ENCODE measurements around the gene SAC3D1. TPM values are rescaled to one million over a fixed set of nuclear protein-coding genes. Genes with fewer than 3 reads are reported as not detected.

The SAC3D1 gene
- total RNA-seq, result 13.1 to 18.2 TPM (median 14.3 TPM) in 3 replicates
- long read RNA-seq, transcript SAC3D1-201 (2 exons, 1,566 nt), result major isoform, 28 of 31 reads
- long read RNA-seq, partial matches to known transcripts, result 0 of 31 reads
- long read RNA-seq, other reads (novel, unspliced or antisense), result 0 of 31 reads

DNA sequence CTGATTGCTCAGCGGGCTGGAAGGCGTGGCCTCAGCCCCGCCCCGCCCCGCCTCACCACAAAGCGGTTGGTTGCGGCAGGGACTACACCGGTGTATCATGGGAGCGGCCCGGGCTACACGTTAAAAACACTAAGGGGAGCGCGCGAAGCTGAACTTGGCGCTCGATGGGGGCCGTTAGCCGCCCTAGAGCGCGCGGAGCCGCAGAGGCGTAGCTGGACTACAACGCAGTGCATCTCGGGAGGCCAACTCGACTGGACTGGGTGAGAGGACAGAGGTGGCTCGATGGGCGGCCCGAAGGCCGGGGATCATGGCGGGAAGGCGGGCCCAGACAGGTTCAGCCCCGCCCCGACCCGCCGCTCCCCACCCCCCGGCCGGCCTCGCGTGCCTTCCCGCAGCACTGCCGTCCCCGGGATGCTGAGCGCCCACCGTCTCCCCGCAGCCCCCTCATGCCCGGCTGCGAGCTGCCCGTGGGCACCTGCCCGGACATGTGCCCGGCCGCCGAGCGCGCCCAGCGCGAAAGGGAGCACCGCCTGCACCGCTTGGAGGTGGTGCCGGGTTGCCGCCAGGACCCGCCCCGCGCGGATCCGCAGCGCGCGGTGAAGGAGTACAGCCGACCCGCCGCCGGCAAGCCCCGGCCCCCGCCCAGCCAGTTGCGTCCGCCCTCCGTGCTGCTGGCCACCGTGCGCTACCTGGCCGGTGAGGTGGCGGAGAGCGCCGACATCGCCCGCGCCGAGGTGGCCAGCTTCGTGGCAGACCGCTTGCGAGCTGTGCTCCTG, at the start of gene SAC3D1:
Gene SAC3D1 (plus strand): TSS at position 364 of the 776 bp plus-strand sequence. CDS start 83 bp downstream, at position 447.
- peak; percentile 95 for DNase-seq (ENCODE audit: low spot score)

DNA sequence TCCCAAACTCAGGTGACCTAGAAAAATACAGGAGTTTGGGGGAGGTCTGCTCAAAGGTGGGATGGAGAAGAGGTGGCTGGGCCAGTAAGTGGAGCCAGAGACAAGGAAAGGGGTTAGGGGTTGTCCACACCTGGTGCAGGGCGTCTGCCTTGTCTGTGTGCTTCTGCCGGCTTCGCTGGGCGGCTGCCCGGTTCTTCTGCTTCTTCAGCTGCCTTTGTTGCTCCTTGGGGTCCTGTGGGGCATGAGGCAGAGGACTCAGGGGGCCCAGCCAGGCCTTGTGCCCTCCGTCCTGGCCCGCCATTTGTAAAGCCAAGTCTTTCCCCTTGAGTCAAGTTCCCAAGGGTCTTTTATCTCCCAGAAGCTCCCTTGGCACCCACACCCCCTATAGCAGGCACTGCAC, 46.7 kb upstream of the SAC3D1 start:
- DNase-seq (ENCODE audit: low spot score), result no peak
- Mint-ChIP-seq H3K4me3 (ENCODE audit: unreplicated experiment) (no peak overlapping the region), H3K4me1 (ENCODE audit: low read depth) (peaks cover 11% of the 10 kb centered on the region)

More for the DNA sequence above, at the start of gene SAC3D1:
- Mint-ChIP-seq H3K27ac (ENCODE audit: unreplicated experiment) (peak within 1 kb of the TSS; percentile 91), H3K36me3 (ENCODE audit: low read depth) (peaks cover 3% of the 10 kb centered on the region), H3K27me3 (ENCODE audit: low read depth) (no peaks in the 10 kb centered on the region), H3K4me3 (ENCODE audit: unreplicated experiment) (peak within 1 kb of the TSS; percentile 84), H3K4me1 (ENCODE audit: low read depth) (peaks cover 22% of the 10 kb centered on the region), H3K9me3 (ENCODE audit: low read depth) (no peaks in the 10 kb centered on the region)
- TF ChIP-seq, protein P1, sequence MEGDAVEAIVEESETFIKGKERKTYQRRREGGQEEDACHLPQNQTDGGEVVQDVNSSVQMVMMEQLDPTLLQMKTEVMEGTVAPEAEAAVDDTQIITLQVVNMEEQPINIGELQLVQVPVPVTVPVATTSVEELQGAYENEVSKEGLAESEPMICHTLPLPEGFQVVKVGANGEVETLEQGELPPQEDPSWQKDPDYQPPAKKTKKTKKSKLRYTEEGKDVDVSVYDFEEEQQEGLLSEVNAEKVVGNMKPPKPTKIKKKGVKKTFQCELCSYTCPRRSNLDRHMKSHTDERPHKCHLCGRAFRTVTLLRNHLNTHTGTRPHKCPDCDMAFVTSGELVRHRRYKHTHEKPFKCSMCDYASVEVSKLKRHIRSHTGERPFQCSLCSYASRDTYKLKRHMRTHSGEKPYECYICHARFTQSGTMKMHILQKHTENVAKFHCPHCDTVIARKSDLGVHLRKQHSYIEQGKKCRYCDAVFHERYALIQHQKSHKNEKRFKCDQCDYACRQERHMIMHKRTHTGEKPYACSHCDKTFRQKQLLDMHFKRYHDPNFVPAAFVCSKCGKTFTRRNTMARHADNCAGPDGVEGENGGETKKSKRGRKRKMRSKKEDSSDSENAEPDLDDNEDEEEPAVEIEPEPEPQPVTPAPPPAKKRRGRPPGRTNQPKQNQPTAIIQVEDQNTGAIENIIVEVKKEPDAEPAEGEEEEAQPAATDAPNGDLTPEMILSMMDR (IDR thresholded peaks at IDR 0.05), result peak; percentile 12

DNA sequence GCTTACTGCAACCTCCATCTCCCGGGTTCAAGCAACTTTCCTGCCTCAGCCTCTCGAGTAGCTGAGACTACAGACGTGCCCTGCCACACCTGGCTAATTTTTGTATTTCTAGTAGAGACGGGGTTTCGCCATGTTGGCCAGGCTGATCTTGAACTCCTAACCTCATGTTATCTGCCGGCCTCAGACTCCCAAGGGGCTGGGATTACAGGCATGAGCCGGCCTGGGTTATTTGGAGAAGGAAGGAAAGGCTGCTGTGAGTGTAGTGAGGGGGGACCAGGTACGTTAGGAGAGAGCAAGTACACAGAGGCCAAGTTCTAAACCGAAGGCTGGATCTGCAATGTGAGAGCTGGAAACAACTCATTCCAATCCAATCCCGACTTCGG, 44.7 kb upstream of the SAC3D1 start:
- H3K9me3 Mint-ChIP-seq (ENCODE audit: low read depth), result no peaks in the 10 kb centered on the region
- H3K27me3 Mint-ChIP-seq (ENCODE audit: low read depth), result no peaks in the 10 kb centered on the region
- no peaks in the 10 kb centered on the region for H3K36me3 Mint-ChIP-seq (ENCODE audit: low read depth)
- H3K4me1 Mint-ChIP-seq (ENCODE audit: low read depth), result peaks cover 5% of the 10 kb centered on the region
- no peak for DNase-seq (ENCODE audit: low spot score)
- TF ChIP-seq, protein P1 (IDR thresholded peaks at IDR 0.05), result no peak
- no peak overlapping the region for H3K4me3 Mint-ChIP-seq (ENCODE audit: unreplicated experiment)
- H3K27ac Mint-ChIP-seq (ENCODE audit: unreplicated experiment), result no peak overlapping the region

More for the DNA sequence above, 46.7 kb upstream of the SAC3D1 start:
- TF ChIP-seq, protein P1 (IDR thresholded peaks at IDR 0.05), result no peak
- Mint-ChIP-seq H3K27ac (ENCODE audit: unreplicated experiment) (no peak overlapping the region), H3K36me3 (ENCODE audit: low read depth) (no peaks in the 10 kb centered on the region), H3K9me3 (ENCODE audit: low read depth) (no peaks in the 10 kb centered on the region), H3K27me3 (ENCODE audit: low read depth) (no peaks in the 10 kb centered on the region)

- Mint-ChIP-seq H3K27ac (ENCODE audit: unreplicated experiment) (no peak within 1 kb of the TSS), H3K36me3 (ENCODE audit: low read depth) (no peaks in the 10 kb centered on the region), H3K4me1 (ENCODE audit: low read depth) (peaks cover 5% of the 10 kb centered on the region), H3K27me3 (ENCODE audit: low read depth) (no peaks in the 10 kb centered on the region), H3K9me3 (ENCODE audit: low read depth) (no peaks in the 10 kb centered on the region), H3K4me3 (ENCODE audit: unreplicated experiment) (no peak within 1 kb of the TSS)
- TF ChIP-seq, protein P1 (IDR thresholded peaks at IDR 0.05), result peak; percentile 49
- no peak for DNase-seq (ENCODE audit: low spot score)
These were observed 44.2 kb upstream of the SAC3D1 start, which contains the start of gene BATF2 for GRCh38 chr11:64996710-64997380. Gene BATF2, minus strand, starts transcription at chr11:64996971. Its CDS starts 57 bp downstream, at chr11:64996914.

DNA sequence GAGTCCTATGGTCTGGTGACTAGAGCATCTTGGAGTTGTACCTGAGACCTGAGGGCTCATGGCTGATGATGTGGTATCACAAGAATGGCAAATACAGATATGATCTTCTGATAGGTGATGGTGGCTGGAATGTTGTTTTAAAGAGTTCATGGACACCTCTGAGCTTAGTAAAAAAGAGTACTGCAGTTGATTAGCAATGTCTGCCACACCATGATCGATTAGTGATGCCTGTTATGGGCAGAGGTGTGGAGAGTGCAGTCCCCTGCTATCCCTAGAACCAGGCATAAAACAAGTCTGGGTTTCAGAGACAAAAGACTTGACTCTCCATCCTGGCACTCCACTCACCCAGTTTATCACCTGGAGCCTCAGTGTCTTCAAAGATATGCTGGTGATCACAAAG, 42.9 kb upstream of the SAC3D1 start:
- TF ChIP-seq, protein P1 (IDR thresholded peaks at IDR 0.05), result no peak
- no peak overlapping the region for H3K27ac Mint-ChIP-seq (ENCODE audit: unreplicated experiment)

More for the DNA sequence above, 42.9 kb upstream of the SAC3D1 start:
- no peaks in the 10 kb centered on the region for H3K9me3 Mint-ChIP-seq (ENCODE audit: low read depth)
- H3K4me1 Mint-ChIP-seq (ENCODE audit: low read depth), result peaks cover 5% of the 10 kb centered on the region
- DNase-seq (ENCODE audit: low spot score), result no peak
- no peaks in the 10 kb centered on the region for H3K27me3 Mint-ChIP-seq (ENCODE audit: low read depth)
- H3K4me3 Mint-ChIP-seq (ENCODE audit: unreplicated experiment), result no peak overlapping the region
- no peaks in the 10 kb centered on the region for H3K36me3 Mint-ChIP-seq (ENCODE audit: low read depth)

Data from chondrocyte (in vitro differentiated cells).